HepG2 (cell line): ENCODE measurements around the gene NCF2. TPM values are rescaled to one million over a fixed set of nuclear protein-coding genes. Genes with fewer than 3 reads are reported as not detected.

Experiments
- ATAC-seq: fragments of 200-7000 bp; cut with Tn5 transposase; 3 replicates; pipeline ENCODE4 v1.9.1; 2020; ENCODE audit warnings: mild to moderate bottlenecking, moderate library complexity
- BruUV-seq: library from RNA; stranded (reverse); fragments of 400-500 nt; replicated peaks from 2 replicates; lab custom pipeline; 2021; lab: Mats Ljungman, UMichigan
- CTCF ChIA-PET: fragments of 300-600 bp; formaldehyde crosslinking; extraction: SDS; loops from one replicate; lab custom pipeline; 2021; ENCODE audit warnings: low total read pairs, inconsistent platforms, low intra/inter-chr PET ratio; lab: Yijun Ruan, JAX
- POLR2A ChIA-PET: fragments of 350-600 bp; sonication (Branson Sonifier 250); formaldehyde crosslinking; loops from one replicate; lab custom pipeline; 2020; ENCODE audit warnings: antibody characterized with exemption, inconsistent platforms; lab: Yijun Ruan, JAX
- DNase-seq: peaks from one replicate; pipeline ENCODE4 v3.0.0-alpha.2; 2015; ENCODE audit warnings: low spot score
- FAIRE-seq: peaks from 3 replicates; lab custom pipeline; 2011; peaks lifted over from hg19 to GRCh38; lab: Jason Lieb, UNC
- H2AFZ ChIP-seq: one replicate; pipeline ENCODE4 v1.6.1; 2011; ENCODE audit warnings: low read length, inconsistent platforms
- H3K27ac ChIP-seq: fragments of 300-600 bp; 3 replicates; pipeline ENCODE4 v1.8.0; 2011; ENCODE audit warnings: mixed run types, mild to moderate bottlenecking, mixed read lengths, low read length, inconsistent platforms; ENCODE audit not compliant: insufficient read depth; ENCODE audit errors: extremely low read length
- H3K27me3 ChIP-seq, 2 experiments: fragments of 200-600 bp in 1 of 2; 2 replicates in 1 of 2; 3 replicates in 1 of 2; pipeline versions ENCODE4 v1.6.0 to v1.8.0; 2011; ENCODE audit warnings: low read length in 2 of 2, mild to moderate bottlenecking in 2 of 2, moderate library complexity in 2 of 2, inconsistent platforms in 1 of 2; ENCODE audit not compliant: insufficient read depth in 2 of 2, control insufficient read depth in 1 of 2
- H3K36me3 ChIP-seq, 2 experiments: fragments of 200-600 bp in 1 of 2; replicated peaks in 1 of 2; 2 replicates in 1 of 2; 3 replicates in 1 of 2; pipeline versions ENCODE4 v1.5.1 to v1.8.0; 2011; ENCODE audit warnings: low read length in 2 of 2, inconsistent platforms in 1 of 2; ENCODE audit not compliant: insufficient read depth in 2 of 2, control insufficient read depth in 1 of 2
- H3K4me1 ChIP-seq: 2 replicates; pipeline ENCODE4 v1.5.1; 2012; ENCODE audit warnings: low read length, inconsistent platforms; ENCODE audit not compliant: insufficient read depth
- H3K4me2 ChIP-seq: 2 replicates; pipeline ENCODE4 v1.6.0; 2011; ENCODE audit warnings: low read depth, low read length, inconsistent platforms
- H3K4me3 ChIP-seq, 3 experiments: fragments of 200-600 bp in 1 of 3; sonication (generic), shearing (Covaris generic) in 1 of 3; replicated peaks in 1 of 3; 2 replicates each; pipeline ENCODE4 v1.5.1; 2011 to 2016; ENCODE audit warnings: low read length in 3 of 3, inconsistent platforms in 2 of 3, low read depth in 2 of 3, mild to moderate bottlenecking in 2 of 3, control low read depth in 1 of 3, mixed read lengths in 1 of 3; ENCODE audit not compliant: insufficient read depth in 1 of 3
- H3K79me2 ChIP-seq: one replicate; pipeline ENCODE4 v1.6.1; 2011; ENCODE audit warnings: low read length, inconsistent platforms; ENCODE audit not compliant: insufficient read depth
- H3K9ac ChIP-seq: 2 replicates; pipeline ENCODE4 v1.6.0; 2011; ENCODE audit warnings: mild to moderate bottlenecking, low read depth, low read length, inconsistent platforms; ENCODE audit not compliant: insufficient read depth
- H3K9me3 ChIP-seq: 2 replicates; pipeline ENCODE4 v1.5.1; 2012; ENCODE audit warnings: mild to moderate bottlenecking, low read length
- H4K20me1 ChIP-seq: 2 replicates; pipeline ENCODE4 v1.6.0; 2011; ENCODE audit warnings: inconsistent platforms, mild to moderate bottlenecking, low read length, moderate library complexity; ENCODE audit not compliant: insufficient read depth
- BATF2 ChIP-seq: sonication (generic); formaldehyde crosslinking; IDR thresholded peaks from 2 replicates; pipeline ENCODE4 v1.8.0; 2022; ENCODE audit warnings: mild to moderate bottlenecking, missing genetic modification reagents, moderate library complexity
- CAMTA2 ChIP-seq: sonication (generic); formaldehyde crosslinking; IDR thresholded peaks from 2 replicates; pipeline ENCODE4 v1.4.0; 2020; ENCODE audit warnings: mild to moderate bottlenecking, missing genetic modification reagents, borderline replicate concordance
- CHCHD3 ChIP-seq: sonication (generic); formaldehyde crosslinking; IDR thresholded peaks from 2 replicates; pipeline ENCODE4 v1.8.0; 2022; ENCODE audit warnings: mild to moderate bottlenecking, missing genetic modification reagents, moderate library complexity
- DNMT1 ChIP-seq: sonication (generic); formaldehyde crosslinking; IDR thresholded peaks from 2 replicates; pipeline ENCODE4 v1.5.1; 2020; ENCODE audit warnings: mild to moderate bottlenecking, missing genetic modification reagents
- GTF2F1 ChIP-seq: fragments of 150-350 bp; IDR thresholded peaks from 2 replicates; pipeline ENCODE4 v1.6.1; 2014; ENCODE audit warnings: low read length
- HMG20B ChIP-seq: conservative IDR thresholded peaks from 2 replicates; pipeline ENCODE4 v1.6.1; 2016; ENCODE audit warnings: missing genetic modification reagents, missing compliant biosample characterization
- PAF1 ChIP-seq: IDR thresholded peaks from 2 replicates; pipeline ENCODE4 v1.6.1; 2016; ENCODE audit warnings: missing genetic modification reagents, missing compliant biosample characterization
- POGZ ChIP-seq: sonication (generic); formaldehyde crosslinking; IDR thresholded peaks from 2 replicates; pipeline ENCODE4 v1.4.0; 2020; ENCODE audit warnings: mild to moderate bottlenecking, missing genetic modification reagents
- RCOR2 ChIP-seq: IDR thresholded peaks from 2 replicates; pipeline ENCODE4 v1.6.1; 2016; ENCODE audit warnings: missing biosample characterization, missing genetic modification reagents
- TCF12 ChIP-seq, 2 experiments: fragments of 450-650 bp in 1 of 2; sonication (generic) in 1 of 2; formaldehyde crosslinking in 1 of 2; IDR thresholded peaks; 2 replicates each; pipeline versions ENCODE4 v1.6.1 to v1.8.0; 2017 to 2022; ENCODE audit warnings: antibody characterized with exemption in 1 of 2, mild to moderate bottlenecking in 1 of 2, missing genetic modification reagents in 1 of 2, moderate library complexity in 1 of 2
- THAP9 ChIP-seq: sonication (generic); formaldehyde crosslinking; IDR thresholded peaks from 2 replicates; pipeline ENCODE4; 2020; ENCODE audit warnings: missing genetic modification reagents, mild to moderate bottlenecking, borderline replicate concordance
- YEATS2 ChIP-seq: sonication (generic); formaldehyde crosslinking; IDR thresholded peaks from 2 replicates; pipeline ENCODE4 v1.4.0; 2020; ENCODE audit warnings: missing genetic modification reagents, borderline replicate concordance
- YEATS4 ChIP-seq: sonication (generic); formaldehyde crosslinking; IDR thresholded peaks from 2 replicates; pipeline ENCODE4 v1.4.0; 2020; ENCODE audit warnings: missing genetic modification reagents, borderline replicate concordance
- ZFP1 ChIP-seq: IDR thresholded peaks from 2 replicates; pipeline ENCODE4 v1.6.1; 2016
- ZNF24 ChIP-seq: fragments of 450-650 bp; IDR thresholded peaks from 2 replicates; pipeline ENCODE4 v1.6.1; 2017; ENCODE audit warnings: antibody characterized with exemption, mild to moderate bottlenecking
- ZNF513 ChIP-seq: sonication (generic); formaldehyde crosslinking; conservative IDR thresholded peaks from 2 replicates; pipeline ENCODE4 v1.5.0; 2020; ENCODE audit warnings: missing genetic modification reagents
- ZNF563 ChIP-seq: sonication (generic); formaldehyde crosslinking; IDR thresholded peaks from 2 replicates; pipeline ENCODE4 v1.8.0; 2022; ENCODE audit warnings: mild to moderate bottlenecking, moderate library complexity, missing genetic modification reagents
- ZNF761 ChIP-seq: sonication (generic); formaldehyde crosslinking; conservative IDR thresholded peaks from 2 replicates; pipeline ENCODE4 v1.4.0; 2020; ENCODE audit warnings: mild to moderate bottlenecking, missing genetic modification reagents
- WGBS: methylation state at CpG from one replicate; pipeline ENCODE4 v1.1.6; 2017; ENCODE audit warnings: low lambda C conversion rate; 5-methylcytosine and 5-hydroxymethylcytosine counted together
- in situ Hi-C: cut with HindIII; loops from 2 replicates; pipeline ENCODE4 v1.10.0; 2017; ENCODE audit warnings: low pct_unique_long_range_greater_than_20kb; ENCODE audit not compliant: extremely low pct_ligation_motif_present
- intact Hi-C: fragments of 100-400 bp; cut with micrococcal nuclease; formaldehyde crosslinking; loops from one replicate; pipeline ENCODE4 v1.10.0; 2022; ENCODE audit not compliant: unreplicated experiment
- polyA plus RNA-seq, 8 experiments: library from polyadenylated mRNA; depleted of rRNA in 3 of 8; stranded (reverse) in 7 of 8; unstranded in 1 of 8; fragments of >200 nt; fragmentation: Illumina TruSeq in 4 of 8; extraction: Trizol in 4 of 8; gene quantifications; 2 replicates each; pipeline versions ENCODE4 v1.2.1 to v1.2.3, GENCODE V29; 2011 to 2016; ENCODE audit warnings: low read depth in 4 of 8, missing spikeins in 1 of 8, mixed read lengths in 1 of 8; ENCODE audit not compliant: insufficient read depth in 1 of 8
- total RNA-seq, 5 experiments: library from RNA; depleted of rRNA; stranded (reverse); fragments of >200 nt; fragmentation: Illumina TruSeq; extraction: Trizol; gene quantifications; 2 replicates each; pipeline ENCODE4 v1.2.3, GENCODE V29; 2016; ENCODE audit warnings: low read depth in 1 of 5
- TF ChIP-seq, protein P1 (sequence below): sonication (generic); formaldehyde crosslinking; IDR thresholded peaks from 2 replicates; pipeline ENCODE4 v1.5.1; 2020; ENCODE audit warnings: missing genetic modification reagents, mild to moderate bottlenecking, borderline replicate concordance

Gene NCF2
- total and polyA plus RNA-seq, 2 of the 13 experiments (the other 11 are each of a cell fraction or from before 2014, with no cell fraction given): 0.18 to 0.46 TPM

DNA sequence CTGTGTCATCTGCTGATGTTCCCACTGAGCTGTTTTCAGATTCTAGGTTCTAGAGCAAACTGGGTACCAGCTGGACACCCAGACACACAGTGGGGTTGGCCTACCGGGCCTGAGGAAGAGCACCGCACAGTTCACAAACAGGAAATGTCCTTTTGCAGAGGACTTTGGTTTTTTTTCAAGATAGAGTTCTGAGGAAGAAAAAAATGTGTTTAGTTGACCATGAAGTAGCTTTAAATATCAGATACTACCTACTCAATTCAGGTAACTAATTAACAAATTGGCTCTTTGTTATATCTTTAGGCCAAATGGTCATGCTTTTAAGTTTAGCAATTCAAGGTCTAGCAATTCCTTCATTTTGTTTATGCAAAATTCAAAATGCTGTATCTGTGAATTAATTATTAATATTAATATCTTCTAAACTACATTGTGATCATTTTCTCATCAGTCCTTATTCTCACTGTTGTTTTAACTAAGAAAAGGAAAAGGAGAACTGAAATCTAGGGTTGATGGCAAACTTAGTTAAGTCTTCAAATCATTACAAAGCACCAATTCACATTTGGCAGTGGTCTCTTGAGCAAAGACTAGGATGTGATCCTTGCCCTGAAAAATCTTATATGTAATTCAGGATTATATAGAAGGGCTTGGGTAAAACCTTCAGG is 17.2 kb upstream of the NCF2 start:
- ChIA-PET POLR2A (no interaction called here), CTCF (no interaction called here)
- no peak overlapping the region for H3K9ac ChIP-seq
- no peaks in the 10 kb centered on the region for H3K9me3 ChIP-seq
- intact Hi-C loops: no loop called here
- H3K4me2 ChIP-seq: no peak overlapping the region
- no peaks in the 10 kb centered on the region for H4K20me1 ChIP-seq
- in situ Hi-C loops: no loop called here
- no peak overlapping the region for H3K4me3 ChIP-seq
- no peaks in the 10 kb centered on the region for H3K36me3 ChIP-seq
- BruUV-seq: no TSS peak
- peaks cover 29% of the 10 kb centered on the region for H3K4me1 ChIP-seq
- H2AFZ ChIP-seq: no peak overlapping the region
- no peak for ATAC-seq
- no peaks in the 10 kb centered on the region for H3K27me3 ChIP-seq
- no peaks in the 10 kb centered on the region for H3K79me2 ChIP-seq
- H3K27ac ChIP-seq: no peak overlapping the region
- no peak for FAIRE-seq
- DNase-seq: no peak
- WGBS: 34% methylated on average over 2 of the region's 2 CpGs
- no peak for TF ChIP-seq RCOR2 (CRISPR knock-in tag)
- TF ChIP-seq DNMT1 (CRISPR knock-in tag): no peak
- TF ChIP-seq HMG20B (CRISPR knock-in tag): no peak
- TF ChIP-seq CAMTA2 (CRISPR knock-in tag): no peak
- TF ChIP-seq ZNF513: no peak
- TF ChIP-seq ZNF761 (CRISPR knock-in tag): no peak
- TF ChIP-seq YEATS4: no peak
- no peak for TF ChIP-seq PAF1 (CRISPR knock-in tag)
- no peak for TF ChIP-seq TCF12 (IDR thresholded peaks at IDR 0.05)
- TF ChIP-seq TCF12 (CRISPR knock-in tag; IDR thresholded peaks at IDR 0.05): no peak
- no peak for TF ChIP-seq POGZ (CRISPR knock-in tag)
- no peak for TF ChIP-seq BATF2 (CRISPR knock-in tag)
- TF ChIP-seq ZNF24: no peak
- TF ChIP-seq, protein P1, sequence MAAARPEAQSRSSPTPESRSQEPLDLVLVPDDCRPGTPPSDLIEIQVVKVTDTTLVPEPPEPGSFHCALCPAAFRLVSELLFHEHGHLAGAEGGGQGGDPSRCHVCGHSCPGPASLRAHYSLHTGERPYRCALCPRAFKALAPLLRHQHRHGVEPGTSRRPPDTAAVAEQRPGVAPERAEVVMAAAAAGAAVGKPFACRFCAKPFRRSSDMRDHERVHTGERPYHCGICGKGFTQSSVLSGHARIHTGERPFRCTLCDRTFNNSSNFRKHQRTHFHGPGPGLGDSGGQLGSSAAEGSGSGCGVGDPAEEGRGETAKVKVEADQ (CRISPR knock-in tag): no peak
- no peak for TF ChIP-seq CHCHD3 (CRISPR knock-in tag)
- TF ChIP-seq YEATS2 (CRISPR knock-in tag): no peak
- no peak for TF ChIP-seq GTF2F1
- TF ChIP-seq THAP9 (CRISPR knock-in tag): no peak
- TF ChIP-seq ZNF563 (CRISPR knock-in tag): no peak
- no peak for TF ChIP-seq ZFP1 (CRISPR knock-in tag)
